Fibroblast of upper back skin (primary cell): ENCODE data around the gene SLC7A14.
A peak's percentile ranks its signal among the peaks of the same experiment; 100 is the strongest.

ENCODE experiments used
- DNase-seq: peaks from one replicate; pipeline ENCODE4 v3.0.0-alpha.2; 2013

The SLC7A14 gene

DNA sequence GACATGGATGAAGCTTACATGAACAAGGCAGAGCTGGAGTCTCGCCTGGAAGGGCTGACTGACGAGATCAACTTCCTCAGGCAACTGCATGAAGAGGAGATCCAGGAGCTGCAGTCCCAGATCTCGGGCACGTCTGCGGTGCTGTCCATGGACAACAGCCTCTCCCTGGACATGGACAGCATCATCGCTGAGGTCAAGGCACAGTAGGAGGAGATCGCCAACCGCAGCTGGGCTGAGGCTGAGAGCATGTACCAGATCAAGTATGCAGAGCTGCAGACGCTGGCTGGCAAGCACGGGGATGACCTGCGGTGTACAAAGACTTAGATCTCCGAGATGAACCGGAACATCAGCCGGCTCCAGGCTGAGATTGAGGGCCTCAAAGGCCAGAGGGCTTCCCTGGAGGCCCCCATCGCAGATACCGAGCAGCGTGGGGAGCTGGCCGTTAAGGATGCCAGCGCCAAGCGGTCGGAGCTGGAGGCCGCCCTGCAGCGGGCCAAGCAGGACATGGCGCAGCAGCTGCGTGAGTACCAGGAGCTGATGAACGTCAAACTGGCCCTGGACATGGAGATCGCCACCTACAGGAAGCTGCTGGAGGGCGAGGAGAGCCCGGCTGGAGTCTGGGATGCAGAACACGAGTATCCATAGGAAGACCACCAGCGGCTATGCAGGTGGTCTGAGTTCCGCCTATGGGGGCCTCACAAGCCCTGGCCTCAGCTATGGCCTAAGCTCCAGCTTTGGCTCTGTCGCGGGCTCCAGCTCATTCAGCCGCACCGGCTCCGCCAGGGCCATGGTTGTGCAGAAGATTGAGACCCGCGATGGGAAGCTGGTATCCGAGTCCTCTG is 89.6 kb downstream of the SLC7A14 start:
- DNase-seq, result no peak

DNA sequence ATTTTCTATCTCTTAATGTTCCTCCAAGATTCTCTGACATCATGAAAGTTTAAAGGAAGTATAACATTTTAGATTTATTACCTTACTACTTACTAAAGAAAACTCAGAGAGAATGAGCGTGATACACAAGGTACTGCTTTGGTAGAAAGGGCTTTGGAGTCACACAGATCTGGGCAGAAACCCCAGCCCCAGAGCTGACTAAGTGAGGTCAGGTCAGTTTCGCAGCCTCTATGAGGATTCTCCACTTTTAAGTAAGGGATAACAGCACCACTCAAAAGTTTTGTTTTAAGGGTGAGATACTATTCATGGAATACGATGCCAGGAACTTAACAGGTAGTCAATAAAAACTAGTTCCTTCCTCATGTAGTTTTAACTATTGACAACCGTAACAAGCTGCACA is 91.1 kb downstream of the SLC7A14 start:
- DNase-seq, result peak; percentile 44

- DNase-seq, result peak; percentile 79
Measured at GRCh38 chr3:170493712-170494182, 92.1 kb downstream of the SLC7A14 start.

GRCh38 chr3:170491901-170492300 is 94.0 kb downstream of the SLC7A14 start:
- DNase-seq, result no peak

DNA sequence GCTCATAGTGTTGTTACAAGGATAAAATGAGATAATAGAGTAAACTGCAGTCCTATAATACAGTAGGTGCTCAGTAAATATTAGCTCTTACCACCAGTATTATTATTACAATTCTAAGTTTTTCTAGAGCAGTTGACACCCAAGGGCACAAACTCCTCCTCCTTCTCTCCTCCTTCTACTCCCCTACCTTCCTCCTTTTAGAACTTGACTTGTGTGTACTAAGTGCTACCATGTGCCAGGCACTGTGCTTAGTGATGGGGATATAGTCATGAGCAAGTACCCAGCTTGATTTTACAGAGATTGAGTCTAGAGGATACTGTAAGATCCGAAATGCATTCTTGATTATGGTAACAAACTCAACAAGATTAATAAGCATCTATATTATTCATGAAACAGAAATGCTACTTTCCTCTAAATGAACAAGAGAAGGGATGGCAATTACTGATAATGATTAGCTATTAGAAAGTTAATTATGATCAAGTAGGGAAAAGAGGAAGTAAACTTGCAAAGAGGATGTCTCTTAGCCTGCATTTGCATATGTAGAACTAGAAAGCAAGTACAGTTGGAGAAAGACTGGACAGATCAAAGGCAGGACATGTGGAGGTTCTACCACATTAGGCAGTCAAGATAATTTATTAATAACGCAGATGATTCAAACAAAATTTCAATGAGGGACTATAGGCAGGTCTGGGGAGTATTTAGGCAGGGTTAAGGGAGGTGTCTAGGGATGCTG is 94.9 kb downstream of the SLC7A14 start:
- no peak for DNase-seq

DNA sequence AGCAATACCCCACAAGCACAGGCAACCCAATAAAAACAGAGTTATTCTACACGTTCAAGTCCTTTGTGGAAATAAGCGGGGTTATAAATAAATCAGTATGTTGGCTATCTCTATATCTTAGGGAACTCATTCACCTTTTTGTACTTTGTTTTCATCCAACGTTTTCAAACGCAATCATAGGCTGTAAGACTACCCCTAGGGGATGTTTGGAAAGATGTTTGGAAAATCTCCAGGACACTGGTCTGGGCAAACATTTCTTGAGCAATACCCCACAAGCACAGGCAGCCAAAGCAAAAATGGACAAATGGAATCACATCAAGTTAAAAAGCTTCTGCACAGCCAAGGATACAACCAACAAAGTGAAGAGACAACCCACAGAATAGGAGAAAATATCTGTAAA is 97.1 kb downstream of the SLC7A14 start:
- DNase-seq, result peak; percentile 64

DNA sequence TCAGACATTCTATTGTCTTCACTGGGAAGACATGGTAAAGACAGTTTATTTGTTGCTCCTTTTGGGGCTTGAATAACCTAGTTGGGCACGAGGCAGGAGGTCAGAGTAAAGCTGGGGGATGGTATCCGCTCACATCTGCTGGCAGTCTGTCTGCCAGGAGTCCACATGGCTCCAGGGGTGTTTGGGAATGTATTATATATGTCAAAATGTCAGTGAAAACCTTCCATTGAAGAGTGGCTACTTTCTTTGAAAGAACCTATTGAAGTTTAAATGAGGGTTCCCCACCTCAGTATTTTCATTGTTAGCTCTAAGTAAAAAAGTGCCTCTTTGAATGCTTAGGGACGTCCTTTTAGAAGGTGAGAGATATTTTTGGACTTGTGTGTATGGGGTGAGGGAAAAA is 98.8 kb downstream of the SLC7A14 start:
- no peak for DNase-seq

DNA sequence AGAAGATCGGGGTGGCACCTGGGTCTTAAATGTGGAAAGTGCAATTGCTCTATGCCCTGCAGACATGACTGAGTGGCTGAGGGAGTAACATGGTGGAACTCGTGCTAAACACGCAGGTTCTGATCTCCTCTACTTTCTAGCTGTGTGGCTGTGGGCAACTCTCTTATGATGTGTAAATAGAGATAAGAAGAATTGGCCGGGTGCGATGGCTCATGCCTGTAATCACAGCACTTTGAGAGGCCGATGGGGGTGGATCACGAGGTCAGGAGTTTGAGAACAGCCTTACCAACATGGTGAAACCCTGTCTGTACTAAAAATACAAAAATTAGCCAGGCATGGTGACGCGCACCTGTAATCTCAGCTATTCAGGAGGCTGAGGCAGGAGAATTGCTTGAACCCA is 99.5 kb downstream of the SLC7A14 start:
- no peak for DNase-seq

- no peak for DNase-seq
Measured at GRCh38 chr3:170485696-170486095, 100.2 kb downstream of the SLC7A14 start.

DNA sequence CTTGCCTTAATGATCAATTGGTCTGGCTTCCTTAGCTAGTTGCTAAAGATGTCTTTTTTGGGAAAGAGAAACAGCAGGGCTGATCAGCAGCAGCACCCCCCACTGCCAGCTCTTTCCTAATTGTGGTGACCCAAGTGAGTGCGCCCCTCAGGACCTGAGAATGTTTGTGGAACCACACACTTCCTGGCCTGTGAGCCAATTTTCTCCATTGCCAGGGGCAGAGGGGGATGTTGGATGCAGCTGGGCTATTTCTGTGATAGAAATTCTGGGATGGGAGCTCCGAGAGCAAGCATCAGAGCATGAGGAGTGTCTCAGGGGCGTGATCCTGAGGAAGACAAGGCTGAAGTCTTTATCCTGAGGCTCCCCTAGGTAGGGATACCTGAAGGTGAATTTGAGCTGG is 100.6 kb downstream of the SLC7A14 start:
- peak; percentile 30 for DNase-seq

- DNase-seq, result no peak
Measured at GRCh38 chr3:170484869-170485268, 101.0 kb downstream of the SLC7A14 start.

DNA sequence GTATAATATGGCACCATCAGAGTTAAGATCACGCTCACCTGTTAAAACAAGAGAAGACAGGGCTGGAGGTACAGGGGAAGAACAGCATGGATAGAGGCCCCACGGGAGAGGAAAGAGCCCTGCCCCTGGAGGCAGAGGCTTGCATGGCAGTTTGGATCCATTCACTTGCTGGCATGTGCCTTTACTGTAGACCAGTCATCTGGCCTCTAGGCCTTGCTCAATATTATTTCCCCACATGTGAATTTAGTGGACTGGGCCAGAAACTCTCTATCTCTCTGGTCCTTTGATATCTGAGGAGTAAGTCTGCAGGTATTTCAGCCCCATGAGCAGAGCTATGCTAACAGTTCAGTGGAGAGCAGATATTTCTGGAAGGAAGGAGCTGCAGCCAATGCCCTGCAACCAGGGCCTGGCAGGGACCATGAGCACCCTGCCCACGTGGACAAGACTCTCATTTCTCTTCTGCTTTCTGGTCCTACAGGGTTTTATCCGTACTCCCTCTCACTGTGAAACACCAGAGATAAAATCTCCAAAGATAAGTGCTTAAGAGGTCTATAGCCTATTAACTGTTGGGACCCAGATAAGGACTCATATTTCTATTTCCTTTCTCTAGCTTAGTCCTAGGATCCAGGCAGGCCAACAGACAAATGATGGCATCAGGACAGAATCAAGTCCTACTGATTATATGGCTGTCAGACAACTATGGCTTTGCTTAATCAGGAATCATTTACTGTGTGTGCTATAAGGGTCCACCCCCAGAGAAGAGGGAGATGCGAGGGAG is 102.2 kb downstream of the SLC7A14 start:
- no peak for DNase-seq

DNA sequence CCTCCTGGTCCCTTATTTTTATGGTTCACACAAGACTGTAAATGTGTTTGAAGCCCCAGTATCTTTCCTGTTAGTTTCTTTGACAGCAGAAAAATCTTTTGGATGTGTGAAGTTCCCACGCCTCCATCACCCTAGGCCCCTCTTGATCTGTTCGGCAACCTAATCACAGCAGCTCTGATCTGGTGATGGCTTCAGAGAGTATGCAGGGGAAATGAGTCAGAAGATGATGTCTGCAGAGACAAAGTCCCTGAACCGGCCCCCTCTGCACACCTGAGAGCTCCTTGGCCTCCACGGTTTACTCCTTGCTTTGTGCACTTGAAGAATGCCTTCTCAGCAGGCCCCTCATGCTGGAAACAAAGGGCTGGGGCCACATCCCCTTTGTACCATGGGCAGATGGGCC is 103.7 kb downstream of the SLC7A14 start:
- DNase-seq, result no peak

GRCh38 chr3:170480111-170480510 is 105.8 kb downstream of the SLC7A14 start:
- no peak for DNase-seq

- peak; percentile 28 for DNase-seq
Measured at GRCh38 chr3:170477395-170477794, 108.5 kb downstream of the SLC7A14 start.

GRCh38 chr3:170476291-170476690 is 109.6 kb downstream of the SLC7A14 start:
- no peak for DNase-seq

DNA sequence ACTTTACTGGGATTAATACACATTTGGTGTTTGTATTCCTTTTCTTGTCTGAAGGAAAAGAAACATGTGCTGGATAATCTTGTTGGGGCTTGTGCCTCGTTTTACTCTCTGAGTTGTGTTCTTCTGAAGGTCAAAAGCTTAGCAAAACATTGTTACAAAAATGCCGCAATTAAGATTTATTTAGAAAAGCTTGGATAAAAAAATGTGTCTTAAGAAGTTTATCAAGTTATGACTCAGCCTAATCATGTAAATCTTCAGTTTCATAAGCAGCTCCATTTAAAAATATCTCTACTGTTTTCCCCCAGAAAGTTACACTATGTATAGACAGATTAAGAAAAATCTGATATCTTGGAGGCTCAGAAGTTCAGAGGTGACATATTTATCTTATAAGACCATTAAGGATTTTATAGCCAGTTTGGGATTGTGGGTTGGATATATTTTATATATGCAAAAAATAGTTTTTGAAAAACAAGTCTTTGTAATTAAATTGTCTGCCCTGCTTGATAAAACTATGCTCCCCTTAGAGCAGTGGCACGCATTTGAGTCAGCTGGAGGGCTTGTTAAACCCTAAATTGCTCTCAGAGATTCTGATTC is 110.7 kb downstream of the SLC7A14 start:
- no peak for DNase-seq

DNA sequence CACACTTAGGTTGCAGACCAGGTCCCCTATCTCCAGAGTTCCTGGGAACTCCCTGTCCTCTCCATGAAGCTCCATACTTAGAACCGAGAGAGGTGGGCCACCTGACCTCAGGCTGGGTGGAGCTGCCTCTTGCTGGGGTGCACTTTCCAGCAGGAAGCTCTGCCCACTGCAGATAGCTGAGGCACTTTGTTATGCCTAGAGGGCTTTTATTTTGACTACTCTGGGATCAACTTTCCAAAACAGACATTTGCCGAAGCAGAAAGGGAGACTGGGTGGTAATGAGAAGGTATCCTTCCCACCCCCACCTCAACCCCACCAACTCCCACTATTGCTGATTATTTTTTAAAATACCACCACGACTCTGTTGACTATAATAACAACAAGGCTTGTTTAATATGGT is 112.5 kb downstream of the SLC7A14 start:
- no peak for DNase-seq

DNA sequence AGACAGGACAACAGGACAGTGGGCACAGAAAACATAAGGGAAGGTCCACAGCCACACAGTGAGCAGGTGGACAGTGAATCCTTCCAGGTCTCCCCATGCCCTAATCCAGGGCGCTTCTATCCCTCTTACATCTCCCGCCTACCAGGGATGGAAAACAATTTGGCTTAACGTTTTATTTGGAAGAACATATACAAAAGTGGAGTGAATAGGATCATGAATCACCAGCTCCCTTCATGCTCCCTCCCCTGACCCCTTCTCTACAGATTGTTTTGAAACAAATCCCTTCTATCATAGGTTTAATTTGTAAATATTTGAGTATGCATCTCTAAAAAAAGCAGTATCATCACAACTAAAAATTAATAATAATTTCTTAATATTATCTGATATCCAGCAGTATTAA is 114.7 kb downstream of the SLC7A14 start:
- DNase-seq, result no peak

GRCh38 chr3:170470063-170471016 is 115.5 kb downstream of the SLC7A14 start:
- peak; percentile 64 for DNase-seq

DNA sequence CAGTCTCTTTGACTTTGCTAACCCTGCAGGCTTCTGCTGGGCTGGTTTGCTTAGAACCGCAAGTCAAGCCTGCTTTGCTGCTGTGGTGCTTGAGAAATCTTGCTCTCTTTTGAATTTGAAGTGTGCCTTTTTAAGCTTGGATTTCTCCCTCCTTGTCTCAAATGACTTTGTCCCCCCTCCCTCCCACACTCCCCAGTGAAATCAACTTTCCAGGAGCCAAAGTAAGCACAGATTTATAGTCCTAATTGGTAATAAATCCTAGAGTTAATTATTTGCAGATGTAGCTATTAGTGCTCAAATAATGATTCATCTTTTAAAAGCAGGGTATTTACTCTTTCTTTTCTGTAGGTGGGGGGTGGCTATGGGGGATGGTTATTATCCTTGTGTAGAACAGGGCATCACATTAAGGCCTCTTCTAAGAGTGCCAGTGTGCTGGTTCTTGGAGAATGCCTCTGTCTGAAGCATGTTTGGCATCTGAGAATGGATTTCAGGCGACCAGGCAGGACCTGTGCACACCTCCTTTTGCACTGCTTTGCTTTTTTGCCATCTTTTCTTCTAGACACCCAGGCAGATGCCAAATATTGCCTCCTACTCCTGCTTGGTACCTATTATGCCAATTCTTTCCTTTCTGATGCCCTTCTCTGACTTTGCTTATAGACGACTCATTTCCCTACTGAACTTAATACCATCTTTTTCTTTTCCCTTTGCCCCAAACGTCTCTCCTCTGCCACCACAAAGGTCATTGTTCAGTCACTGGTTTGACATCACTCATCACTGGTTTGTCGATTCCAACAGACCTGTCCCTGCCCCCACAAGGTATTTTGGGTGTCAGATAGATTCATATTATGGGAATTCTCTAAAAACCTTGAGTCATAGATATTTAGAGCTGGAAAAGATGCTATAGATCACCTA is 116.5 kb downstream of the SLC7A14 start:
- peak; percentile 97 for DNase-seq
